Natural killer cell treated with Interleukin-12 subunit alpha and Interleukin-12 subunit beta and Interleukin-15 and Interleukin-18, amount 100 ng/mL, for 72 hours (primary cell): ENCODE data around the gene ARRDC2. TPM values are rescaled to one million over a fixed set of nuclear protein-coding genes. Genes with fewer than 3 reads are reported as not detected.
"Not testable (repeated sequence)": the region's sequence is repeated elsewhere in the genome, so short reads cannot be mapped to it uniquely, and the experiment has no call there.

Experiments
- ATAC-seq, 2 donors: fragments of 150-1000 bp; cut with Tn5 transposase in 1 of 2; sonication (Bioruptor Pico), chemical (Tn5 transposase) in 1 of 2; 2 replicates each; pipeline ENCODE4 v1.10.0; 2021
- DNase-seq: peaks from one replicate; pipeline ENCODE4 v3.0.0; 2022; ENCODE audit warnings: low spot score
- H3K27ac Mint-ChIP-seq, 2 donors: 1 replicate in 1 of 2; 2 replicates in 1 of 2; pipeline ENCODE4 v1.8.0; 2022; ENCODE audit warnings: mixed read lengths in 2 of 2, mild to moderate bottlenecking in 1 of 2, moderate library complexity in 1 of 2
- H3K27me3 Mint-ChIP-seq, 2 donors: 1 replicate in 1 of 2; 2 replicates in 1 of 2; pipeline ENCODE4 v1.8.0; 2022; ENCODE audit warnings: mixed read lengths in 2 of 2
- H3K36me3 Mint-ChIP-seq: one replicate; pipeline ENCODE4 v1.8.0; 2022; ENCODE audit warnings: mixed read lengths
- H3K4me1 Mint-ChIP-seq, 2 donors: 1 replicate in 1 of 2; 2 replicates in 1 of 2; pipeline ENCODE4 v1.8.0; 2022; ENCODE audit warnings: low read depth in 2 of 2, mixed read lengths in 2 of 2, mild to moderate bottlenecking in 1 of 2
- H3K4me3 Mint-ChIP-seq: one replicate; pipeline ENCODE4 v1.8.0; 2022; ENCODE audit warnings: mixed read lengths
- H3K9me3 Mint-ChIP-seq: 2 replicates; pipeline ENCODE4 v1.8.0; 2022; ENCODE audit warnings: mixed read lengths
- total RNA-seq, 2 donors: library from RNA; stranded (reverse); gene quantifications; one replicate each; pipeline ENCODE4 v1.2.3, GENCODE V29; 2022

Gene ARRDC2
- total RNA-seq, 2 donors from 2014 or later: 34.0 to 34.8 TPM

DNA sequence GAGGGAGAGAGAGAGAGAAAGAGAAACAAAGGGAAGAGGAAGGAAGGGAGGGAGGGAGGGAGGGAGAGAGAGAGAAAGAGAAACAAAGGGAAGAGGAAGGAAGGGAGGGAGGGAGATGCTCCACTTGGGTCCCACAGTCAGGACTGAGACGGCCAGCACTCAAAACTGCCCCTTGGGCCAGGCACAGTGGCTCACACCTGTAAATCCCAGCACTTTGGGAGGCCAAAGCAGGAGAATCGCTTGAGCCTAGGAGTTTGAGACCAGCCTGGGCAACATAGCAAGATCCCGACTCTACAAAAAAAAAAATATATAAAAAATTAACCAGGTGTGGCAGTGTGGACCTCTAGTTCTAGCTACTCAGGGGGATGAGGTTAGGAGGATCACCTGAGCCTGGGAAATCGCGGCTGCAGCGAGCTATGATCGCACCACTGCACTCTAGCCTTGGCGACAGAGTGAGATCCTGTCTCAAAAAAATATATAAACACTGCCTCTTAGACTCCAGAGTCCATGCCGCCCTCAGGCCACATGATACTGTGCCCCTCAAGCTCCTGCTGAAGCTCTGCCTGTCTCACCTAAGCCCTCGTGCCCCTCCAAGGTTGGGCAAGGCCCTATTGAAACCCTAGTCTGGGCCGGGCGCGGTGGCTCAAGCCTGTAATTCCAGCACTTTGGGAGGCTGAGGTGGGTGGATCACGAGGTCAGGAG, 8.4 kb downstream of the ARRDC2 start:
- H3K27ac Mint-ChIP-seq: no peak overlapping the region
- H3K4me3 Mint-ChIP-seq: no peak overlapping the region
- H3K36me3 Mint-ChIP-seq: peaks cover 14% of the 10 kb centered on the region
- H3K9me3 Mint-ChIP-seq: no peaks in the 10 kb centered on the region
- ATAC-seq: no peak
- no peak for DNase-seq
- H3K4me1 Mint-ChIP-seq: peaks cover 31 to 39% of the 10 kb centered on the region in 2 donors
- no peaks in the 10 kb centered on the region for H3K27me3 Mint-ChIP-seq

DNA sequence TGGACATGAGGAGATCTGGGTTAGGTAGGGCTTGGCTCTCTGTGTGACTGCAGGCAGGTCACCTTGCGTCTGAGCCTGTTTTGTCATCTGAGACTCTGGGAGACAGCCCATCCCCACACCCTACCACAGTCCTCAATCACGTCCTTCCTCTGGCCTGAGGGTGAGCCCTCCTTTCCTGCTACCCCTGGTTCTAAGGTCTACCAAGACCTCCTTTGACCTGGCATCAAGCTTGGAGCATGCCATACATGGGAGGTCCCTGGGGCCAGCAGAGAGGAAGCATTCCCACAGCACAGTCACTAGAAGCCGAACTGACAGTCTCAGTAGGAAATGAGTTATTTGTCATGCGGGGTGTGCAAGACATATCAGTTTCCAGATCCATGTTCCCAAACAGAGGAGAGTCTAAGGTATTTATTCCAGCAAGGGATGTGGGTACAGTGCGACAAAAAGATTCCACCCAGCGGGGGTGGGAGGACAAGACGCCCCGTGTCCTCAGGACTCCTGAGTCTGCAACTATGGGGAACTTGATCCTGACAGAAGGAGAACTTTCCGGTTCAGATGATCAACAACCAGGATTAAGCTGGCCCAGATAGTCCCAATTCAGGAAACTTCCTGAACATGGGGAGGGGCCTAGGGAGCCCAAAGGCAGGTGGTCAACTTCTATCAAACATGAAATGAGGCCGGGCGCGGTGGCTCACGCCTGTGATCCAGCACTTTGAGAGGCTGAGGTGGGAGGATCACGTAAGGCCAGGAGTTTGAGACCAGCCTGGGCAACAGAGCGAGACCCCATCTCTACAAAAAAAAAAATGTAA, 9.5 kb downstream of the ARRDC2 start:
- H3K4me1 Mint-ChIP-seq: peaks cover 41 to 48% of the 10 kb centered on the region in 2 donors
- ATAC-seq (no peak), DNase-seq (no peak)
- H3K4me3 Mint-ChIP-seq: no peak overlapping the region
- H3K9me3 Mint-ChIP-seq: no peaks in the 10 kb centered on the region
- no peaks in the 10 kb centered on the region for H3K27me3 Mint-ChIP-seq
- peaks cover 14% of the 10 kb centered on the region for H3K36me3 Mint-ChIP-seq
- H3K27ac Mint-ChIP-seq: peak overlapping the region in 1 of 2 donors; percentile 39

DNA sequence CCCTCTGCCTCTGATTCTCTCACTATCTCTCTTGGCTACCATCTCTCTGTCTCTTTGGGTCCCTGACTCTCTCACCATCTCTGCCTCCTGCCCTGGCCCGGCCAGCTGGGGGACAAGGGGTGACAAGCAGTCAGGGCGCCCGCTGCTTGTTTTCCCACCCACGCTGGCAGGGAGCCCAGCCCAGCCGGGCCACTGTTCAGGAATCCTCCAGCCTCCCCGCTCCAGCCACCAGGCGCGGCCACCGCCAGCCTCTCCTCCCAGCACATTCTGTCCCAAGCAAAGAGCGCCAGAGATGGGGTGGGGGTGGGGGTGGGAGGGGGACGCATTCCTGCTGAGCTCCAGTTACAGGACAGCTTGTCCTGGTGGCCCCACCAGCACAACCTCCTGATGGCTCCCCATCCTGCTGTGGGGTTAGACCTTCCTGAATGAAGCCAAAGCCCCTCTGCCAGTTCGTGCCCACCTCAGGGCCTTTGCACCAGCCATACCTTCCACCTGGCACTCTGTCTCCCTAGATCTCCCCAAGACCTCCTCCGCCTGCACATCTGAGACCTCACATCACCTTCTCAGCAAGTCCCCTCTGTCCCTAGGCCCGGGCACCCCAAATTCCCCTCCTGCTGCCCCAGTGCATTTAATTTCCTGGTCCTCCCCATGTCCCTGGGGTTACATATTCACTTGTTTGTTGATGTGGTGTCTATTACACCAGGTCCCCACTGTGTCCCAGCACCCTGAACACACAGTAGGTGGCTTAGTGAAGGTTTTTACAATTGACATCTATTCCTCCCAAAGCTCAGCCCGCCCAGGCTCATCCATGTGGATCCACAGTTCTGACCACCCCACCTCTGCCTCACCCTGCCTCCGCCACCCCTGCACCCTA, 12.5 kb downstream of the ARRDC2 start:
- Mint-ChIP-seq H3K27ac (peak overlapping the region; percentile 87 to 91), H3K27me3 (no peaks in the 10 kb centered on the region), H3K9me3 (no peaks in the 10 kb centered on the region), H3K36me3 (peaks cover 3% of the 10 kb centered on the region), H3K4me3 (peak overlapping the region; percentile 74), H3K4me1 (peaks cover 31 to 47% of the 10 kb centered on the region in 2 donors)
- DNase-seq (no peak), ATAC-seq (no peak)

DNA sequence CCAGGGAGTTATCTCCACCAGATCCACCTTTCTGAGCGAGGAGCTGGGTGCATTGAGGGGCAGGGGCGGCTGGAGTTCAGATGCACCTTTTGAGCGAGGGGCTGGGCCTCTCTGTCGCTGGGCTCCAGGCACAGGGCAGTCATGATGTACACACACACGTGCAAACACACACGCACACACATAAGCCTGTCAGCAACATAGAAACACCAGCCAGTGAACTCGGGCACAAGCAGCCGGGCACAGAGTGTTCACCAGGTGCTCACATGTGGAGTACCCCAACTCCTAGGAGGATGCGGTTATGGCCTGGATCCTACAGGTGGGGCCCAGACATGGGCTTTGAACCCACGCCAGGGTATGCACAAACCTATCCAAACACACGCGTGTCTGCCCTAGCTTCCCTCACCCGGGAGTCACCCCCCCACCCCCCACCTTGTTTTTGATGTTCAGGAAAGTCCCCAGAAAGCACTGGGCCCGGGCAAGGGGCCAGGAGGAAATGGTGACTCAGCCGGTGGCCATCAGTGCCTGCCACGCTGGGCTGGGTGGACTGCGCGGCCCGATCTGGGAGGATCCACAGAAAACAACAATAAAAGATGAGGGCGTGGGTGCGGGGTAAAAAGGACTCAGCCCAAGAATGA, 13.3 kb downstream of the ARRDC2 start:
- H3K27ac Mint-ChIP-seq: peak overlapping the region; percentile 87 to 91
- H3K36me3 Mint-ChIP-seq: no peaks in the 10 kb centered on the region
- H3K27me3 Mint-ChIP-seq: no peaks in the 10 kb centered on the region
- H3K4me3 Mint-ChIP-seq: peak overlapping the region; percentile 74
- ATAC-seq (peak; percentile 70 to 85), DNase-seq (peak; percentile 84)
- H3K4me1 Mint-ChIP-seq: peaks cover 31 to 44% of the 10 kb centered on the region in 2 donors
- H3K9me3 Mint-ChIP-seq: no peaks in the 10 kb centered on the region

DNA sequence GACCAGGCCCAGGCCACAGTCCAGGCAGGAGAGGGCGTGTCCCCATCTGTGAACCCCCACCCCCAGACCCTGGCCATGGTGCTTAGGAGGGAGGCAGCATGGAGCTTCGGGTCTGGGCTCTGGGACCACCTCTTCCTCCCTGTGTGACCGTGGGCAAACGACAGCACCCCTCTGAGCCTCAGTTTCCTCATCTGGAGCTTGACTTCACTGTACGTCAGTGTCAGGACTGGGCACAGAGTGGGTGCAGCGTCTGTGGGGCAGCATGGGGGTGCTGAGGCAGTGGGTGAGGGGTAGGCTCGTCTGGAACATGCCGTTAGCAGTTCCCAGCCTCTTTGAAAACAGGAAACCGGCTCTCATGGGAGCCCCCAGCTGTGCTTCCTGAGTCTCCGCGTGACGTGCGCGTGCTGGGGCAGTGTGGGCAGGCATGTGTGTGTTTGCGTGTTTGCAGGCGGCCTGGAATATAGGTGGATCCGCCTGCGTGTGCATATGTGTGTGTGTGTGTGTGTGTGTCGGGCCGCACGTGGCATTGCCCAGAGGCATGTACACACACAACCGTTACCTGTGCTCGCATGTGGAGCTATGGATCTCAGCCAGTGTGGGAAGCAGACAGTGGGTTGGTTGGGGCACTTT, 15.8 kb downstream of the ARRDC2 start:
- H3K27me3 Mint-ChIP-seq: no peaks in the 10 kb centered on the region
- DNase-seq (no peak), ATAC-seq (peak in 1 of 2 donors; percentile 25)
- no peak overlapping the region for H3K4me3 Mint-ChIP-seq
- peaks cover 31 to 37% of the 10 kb centered on the region in 2 donors for H3K4me1 Mint-ChIP-seq
- no peaks in the 10 kb centered on the region for H3K36me3 Mint-ChIP-seq
- H3K9me3 Mint-ChIP-seq: no peaks in the 10 kb centered on the region
- H3K27ac Mint-ChIP-seq: peak overlapping the region; percentile 41 to 68

DNA sequence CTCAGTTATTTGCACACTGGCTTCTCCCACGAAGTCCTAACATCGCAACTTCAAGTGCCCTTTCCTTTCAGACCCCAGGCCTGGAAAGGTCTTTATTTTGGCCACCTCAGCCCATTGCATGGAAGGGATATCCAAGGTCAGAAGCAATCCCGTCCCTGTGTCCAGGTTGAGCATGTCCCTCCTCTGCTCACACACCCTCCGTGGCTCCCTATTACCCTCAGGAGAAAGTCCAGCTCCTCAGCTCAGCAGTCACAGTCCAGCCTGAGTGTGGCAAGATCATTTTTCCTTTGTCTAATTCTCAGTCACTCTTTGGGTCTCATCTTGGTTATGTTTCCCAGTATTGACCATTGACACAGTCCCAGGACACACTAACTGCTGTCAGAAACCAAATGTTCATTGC, 19.2 kb downstream of the ARRDC2 start:
- H3K27ac Mint-ChIP-seq: no peak overlapping the region
- DNase-seq (no peak), ATAC-seq (no peak)
- no peaks in the 10 kb centered on the region for H3K9me3 Mint-ChIP-seq
- H3K4me3 Mint-ChIP-seq: no peak overlapping the region
- H3K27me3 Mint-ChIP-seq: no peaks in the 10 kb centered on the region
- peaks cover 16 to 21% of the 10 kb centered on the region in 2 donors for H3K4me1 Mint-ChIP-seq
- no peaks in the 10 kb centered on the region for H3K36me3 Mint-ChIP-seq

DNA sequence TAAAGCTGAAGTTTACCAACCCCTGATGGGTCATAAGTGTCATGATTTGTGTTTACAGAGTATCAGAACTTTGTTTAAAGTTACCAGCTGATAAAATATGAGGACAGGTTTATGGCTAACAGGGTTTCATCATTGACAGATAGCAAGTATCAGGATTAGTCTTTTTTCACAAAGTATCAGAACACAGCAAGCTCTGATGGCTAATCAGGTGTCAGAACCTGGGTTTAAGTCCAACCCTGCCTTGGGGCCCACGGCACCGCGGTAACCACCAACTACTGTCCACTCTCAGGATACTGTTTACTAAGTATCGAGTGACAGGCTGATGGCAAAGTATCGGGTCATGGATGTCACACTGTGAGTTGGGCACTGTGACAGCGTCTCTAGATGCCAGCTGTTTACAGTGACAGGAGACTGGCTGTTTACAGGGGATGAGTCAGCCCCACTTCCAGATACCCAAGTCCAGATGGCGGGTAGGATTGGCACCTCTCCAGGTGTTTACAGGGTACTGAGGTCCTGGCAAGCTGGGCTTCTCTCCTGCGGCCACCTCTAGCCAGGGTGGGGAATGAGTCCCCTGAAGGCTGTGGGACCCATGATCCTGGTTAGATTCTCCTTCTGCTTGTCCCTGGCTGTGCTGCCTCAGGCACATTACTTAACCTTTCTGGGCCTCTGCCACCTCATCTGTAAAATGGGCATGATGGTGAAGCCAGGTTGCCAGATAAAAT, 21.8 kb downstream of the ARRDC2 start:
- H3K4me3 Mint-ChIP-seq: no peak overlapping the region
- no peak for ATAC-seq
- no peak overlapping the region for H3K27ac Mint-ChIP-seq
- H3K36me3 Mint-ChIP-seq: no peaks in the 10 kb centered on the region
- no peaks in the 10 kb centered on the region for H3K9me3 Mint-ChIP-seq
- peaks cover 6 to 10% of the 10 kb centered on the region in 2 donors for H3K4me1 Mint-ChIP-seq
- no peaks in the 10 kb centered on the region for H3K27me3 Mint-ChIP-seq
- DNase-seq: no peak

DNA sequence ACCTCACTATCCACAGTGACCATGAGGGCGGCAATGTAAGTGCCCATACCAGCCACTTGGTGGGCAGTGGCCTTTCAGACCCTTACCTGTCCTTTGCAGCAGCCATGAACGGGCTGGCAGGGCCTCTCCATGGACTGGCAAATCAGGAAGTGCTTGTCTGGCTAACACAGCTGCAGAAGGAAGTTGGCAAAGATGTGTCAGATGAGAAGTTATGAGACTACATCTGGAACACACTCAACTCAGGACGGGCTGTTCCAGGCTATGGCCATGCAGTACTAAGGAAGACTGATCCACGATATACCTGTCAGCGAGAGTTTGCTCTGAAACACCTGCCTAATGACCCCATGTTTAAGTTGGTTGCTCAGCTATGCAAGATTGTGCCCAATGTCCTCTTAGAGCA, 23.4 kb downstream of the ARRDC2 start:
- not testable (repeated sequence) for H3K27me3 Mint-ChIP-seq, ATAC-seq, H3K36me3 Mint-ChIP-seq, H3K9me3 Mint-ChIP-seq, DNase-seq, H3K4me3 Mint-ChIP-seq
- Mint-ChIP-seq H3K4me1 (peaks cover 6 to 10% of the 10 kb centered on the region in 2 donors), H3K27ac (peak overlapping the region in 1 of 2 donors; percentile 12)

DNA sequence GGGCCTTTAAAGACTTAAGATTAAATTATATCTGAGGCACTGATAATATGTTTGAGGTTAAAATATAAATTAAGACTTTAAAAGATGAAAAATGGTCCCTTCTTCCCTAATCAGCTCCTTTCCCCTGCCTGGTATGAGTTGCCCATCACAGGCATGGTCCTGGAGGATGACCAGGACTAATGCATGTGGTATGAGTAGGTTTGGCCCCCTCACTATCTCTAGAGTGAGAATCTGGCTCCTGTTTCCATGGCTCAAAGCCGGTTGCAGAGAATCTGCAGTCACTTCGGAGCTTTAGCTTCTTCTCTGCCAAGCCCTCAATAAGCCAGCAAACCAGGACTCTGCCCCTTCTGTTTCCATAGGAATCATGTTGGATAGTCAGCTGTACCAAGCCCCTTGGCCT, 24.1 kb downstream of the ARRDC2 start:
- H3K4me1 Mint-ChIP-seq: peaks cover 6 to 10% of the 10 kb centered on the region in 2 donors
- DNase-seq, H3K27me3 Mint-ChIP-seq, H3K36me3 Mint-ChIP-seq, H3K4me3 Mint-ChIP-seq, ATAC-seq, H3K9me3 Mint-ChIP-seq, H3K27ac Mint-ChIP-seq: not testable (repeated sequence)

DNA sequence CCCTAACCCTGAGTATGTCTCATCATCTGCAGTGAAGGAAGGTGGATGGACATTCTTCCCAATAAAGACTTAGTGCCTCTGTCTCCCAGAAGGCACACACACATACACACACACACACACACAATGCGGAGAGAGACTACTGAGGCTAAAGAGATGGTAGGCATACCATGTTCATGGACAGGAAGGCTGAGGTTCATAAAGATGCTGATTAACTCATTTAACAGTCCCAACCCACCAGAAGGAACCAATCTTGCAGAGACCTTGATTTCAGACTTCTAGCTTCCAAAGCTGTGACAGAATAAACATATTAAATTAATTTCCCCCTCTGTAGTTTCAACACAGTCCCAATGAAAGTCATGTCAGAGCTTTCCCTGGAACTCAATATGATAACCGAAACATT, 33.1 kb downstream of the ARRDC2 start:
- H3K9me3 Mint-ChIP-seq: no peaks in the 10 kb centered on the region
- no peak for ATAC-seq
- no peak overlapping the region for H3K27ac Mint-ChIP-seq

DNA sequence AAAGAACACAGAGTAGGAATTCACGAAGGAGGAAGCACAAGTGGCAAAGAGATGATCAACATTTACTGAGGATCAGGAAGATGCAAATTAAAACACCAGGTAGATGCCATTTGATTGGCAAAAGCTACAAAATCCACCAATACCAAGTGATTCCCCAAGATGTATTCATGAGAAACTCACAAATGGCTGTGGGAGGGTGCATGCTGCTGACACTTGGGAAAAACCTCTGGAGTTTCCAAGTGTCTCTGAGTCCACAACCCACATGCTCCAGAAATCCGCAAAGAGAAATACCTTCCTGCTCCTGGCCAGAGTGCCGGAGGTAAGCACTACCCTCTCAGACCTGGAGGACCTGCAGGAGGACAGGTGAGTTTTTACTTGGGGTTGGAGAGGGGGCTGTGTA, 35.7 kb downstream of the ARRDC2 start:
- H3K27ac Mint-ChIP-seq: peak overlapping the region; percentile 19 to 56
- ATAC-seq (no peak), DNase-seq (no peak)
- peaks cover 37 to 42% of the 10 kb centered on the region in 2 donors for H3K4me1 Mint-ChIP-seq
- H3K27me3 Mint-ChIP-seq: peaks cover 10 to 12% of the 10 kb centered on the region in 2 donors
- H3K9me3 Mint-ChIP-seq: no peaks in the 10 kb centered on the region
- peak overlapping the region; percentile 78 for H3K4me3 Mint-ChIP-seq
- H3K36me3 Mint-ChIP-seq: no peaks in the 10 kb centered on the region

More for the DNA sequence above, 33.1 kb downstream of the ARRDC2 start:
- Mint-ChIP-seq H3K4me1 (peaks cover 29 to 33% of the 10 kb centered on the region in 2 donors), H3K27me3 (peaks cover 7 to 10% of the 10 kb centered on the region in 2 donors), H3K4me3 (no peak overlapping the region), H3K36me3 (no peaks in the 10 kb centered on the region)
- no peak for DNase-seq

DNA sequence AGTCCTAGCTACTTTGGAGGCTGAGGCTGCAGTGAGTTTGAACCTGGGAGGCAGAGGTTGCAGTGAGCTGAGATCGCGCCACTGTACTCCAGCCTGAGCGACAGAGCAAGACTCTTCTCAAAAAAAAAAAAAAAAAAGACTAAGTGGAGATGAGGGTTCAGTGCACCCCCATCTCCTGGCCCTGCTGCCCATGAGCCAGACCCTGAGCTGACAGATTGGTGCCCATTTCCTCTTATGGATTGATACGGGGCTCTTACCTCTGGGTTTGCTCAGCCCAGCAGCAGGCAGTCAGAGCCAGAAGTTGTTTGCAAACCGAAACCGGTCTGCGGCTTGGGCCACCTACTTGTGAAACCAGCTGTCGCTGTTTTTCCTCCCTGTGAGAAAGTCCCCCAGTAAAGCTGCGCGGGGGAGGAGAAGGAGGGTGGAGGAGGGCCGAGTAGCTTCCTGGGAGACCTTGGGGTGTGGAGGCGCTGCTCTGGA, 36.9 kb downstream of the ARRDC2 start:
- H3K4me1 Mint-ChIP-seq: peaks cover 39 to 44% of the 10 kb centered on the region in 2 donors
- ATAC-seq (peak; percentile 98 to 99), DNase-seq (peak; percentile 95)
- H3K36me3 Mint-ChIP-seq: no peaks in the 10 kb centered on the region
- no peaks in the 10 kb centered on the region for H3K9me3 Mint-ChIP-seq
- peaks cover 12 to 15% of the 10 kb centered on the region in 2 donors for H3K27me3 Mint-ChIP-seq
- peak overlapping the region; percentile 70 to 84 for H3K27ac Mint-ChIP-seq
- H3K4me3 Mint-ChIP-seq: peak overlapping the region; percentile 78
